T-cell (primary cell): ENCODE measurements around the gene RAPSN. TPM values are rescaled to one million over a fixed set of nuclear protein-coding genes. Genes with fewer than 3 reads are reported as not detected.

Experiments
- ATAC-seq, 4 experiments: fragments of 200-7000 bp in 3 of 4; fragments of 150-1000 bp in 1 of 4; cut with Tn5 transposase; replicated peaks in 1 of 4; 1 replicate in 3 of 4; 2 replicates in 1 of 4; pipeline ENCODE4 v1.10.0; 2021; ENCODE audit warnings: moderate library complexity in 3 of 4, mild to moderate bottlenecking in 2 of 4, moderate number of reproducible peaks in 1 of 4
- CTCF ChIA-PET, 2 donors: fragments of 300-600 bp; sonication (Branson Sonifier 250); formaldehyde crosslinking; loops; one replicate each; lab custom pipeline; 2022; ENCODE audit warnings: antibody characterized with exemption in 2 of 2; lab: Charles Lee
- POLR2A ChIA-PET, 2 donors: fragments of 300-600 bp; sonication (Branson Sonifier 250); formaldehyde crosslinking; loops; one replicate each; lab custom pipeline; 2022; ENCODE audit warnings: antibody characterized with exemption in 2 of 2; lab: Charles Lee
- DNase-seq, 35 experiments: peaks; one replicate each; pipeline versions ENCODE4 v3.0.0 to v3.0.0-alpha.2; 2013 to 2023
- H3K27ac ChIP-seq: one replicate; pipeline ENCODE4 v1.5.1; 2013; ENCODE audit warnings: low read length
- H3K27me3 ChIP-seq, 2 experiments: replicated peaks in 1 of 2; 1 replicate in 1 of 2; 2 replicates in 1 of 2; pipeline versions ENCODE4 v1.6.1 to v1.7.0; 2013; ENCODE audit warnings: low read length in 1 of 2, mixed read lengths in 1 of 2; ENCODE audit not compliant: control insufficient read depth in 2 of 2, insufficient read depth in 2 of 2; ENCODE audit errors: extremely low read depth in 1 of 2
- H3K36me3 ChIP-seq, 2 donors: 1 replicate in 1 of 2; 2 replicates in 1 of 2; pipeline versions ENCODE4 v1.6.1 to v1.7.0; 2013; ENCODE audit warnings: low read length in 1 of 2; ENCODE audit not compliant: control insufficient read depth in 2 of 2, insufficient read depth in 1 of 2; ENCODE audit errors: extremely low read depth in 1 of 2
- H3K4me1 ChIP-seq, 2 experiments: 1 replicate in 1 of 2; 2 replicates in 1 of 2; pipeline versions ENCODE4 v1.6.1 to v1.7.0; 2013; ENCODE audit warnings: low read length in 2 of 2, mixed read lengths in 1 of 2; ENCODE audit not compliant: insufficient read depth in 2 of 2, control insufficient read depth in 1 of 2; ENCODE audit errors: extremely low read depth in 1 of 2
- H3K4me3 ChIP-seq, 2 donors: 1 replicate in 1 of 2; 2 replicates in 1 of 2; pipeline versions ENCODE4 v1.5.1 to v1.7.0; 2013; ENCODE audit warnings: mild to moderate bottlenecking in 2 of 2, low read length in 1 of 2, moderate library complexity in 1 of 2; ENCODE audit not compliant: control insufficient read depth in 1 of 2; ENCODE audit errors: extremely low read depth in 1 of 2
- H3K9me3 ChIP-seq: 2 replicates; pipeline ENCODE4 v1.7.0; 2013
- H3K27ac Mint-ChIP-seq, 2 donors: one replicate each; pipeline ENCODE4 v1.8.0; 2020 to 2021; ENCODE audit warnings: mild to moderate bottlenecking in 2 of 2, mixed read lengths in 2 of 2
- H3K27me3 Mint-ChIP-seq, 2 donors: one replicate each; pipeline ENCODE4 v1.8.0; 2021 to 2022; ENCODE audit warnings: mixed read lengths in 2 of 2
- H3K36me3 Mint-ChIP-seq: one replicate; pipeline ENCODE4 v1.8.0; 2021; ENCODE audit warnings: mixed read lengths
- H3K4me1 Mint-ChIP-seq, 3 donors: one replicate each; pipeline ENCODE4 v1.8.0; 2020 to 2022; ENCODE audit warnings: mixed read lengths in 3 of 3, mild to moderate bottlenecking in 1 of 3
- H3K4me3 Mint-ChIP-seq, 3 donors: one replicate each; pipeline ENCODE4 v1.8.0; 2020 to 2022; ENCODE audit warnings: mild to moderate bottlenecking in 3 of 3, mixed read lengths in 3 of 3, moderate library complexity in 3 of 3
- H3K9me3 Mint-ChIP-seq, 3 donors: one replicate each; pipeline ENCODE4 v1.8.0; 2020 to 2022; ENCODE audit warnings: mixed read lengths in 3 of 3
- WGBS: methylation state at CpG from one replicate; pipeline ENCODE4 v1.1.5; 2013; ENCODE audit warnings: missing lambda C conversion rate; ENCODE audit not compliant: insufficient coverage; 5-methylcytosine and 5-hydroxymethylcytosine counted together
- total RNA-seq, 35 experiments: library from RNA in 6 of 35; stranded (reverse) in 6 of 35; fragments of 120-200 nt in 1 of 35; gene quantifications; one replicate each; pipeline versions ENCODE4 v1.2.1 to v1.2.4 and lab custom pipeline; 2013 to 2026

The RAPSN gene
- total RNA-seq, 5 donors from 2014 or later (not counting 1 experiment from before 2014, with no cell fraction given), result 1.1 to 3.4 (median 1.4) TPM

GRCh38 chr11:47488674-47489394 lies 39.9 kb upstream of the RAPSN start:
- Mint-ChIP-seq H3K27ac (no peak overlapping the region), H3K4me3 (no peak overlapping the region), H3K36me3 (peaks cover 33% of the 10 kb centered on the region), H3K27me3 (no peaks in the 10 kb centered on the region), H3K9me3 (no peaks in the 10 kb centered on the region), H3K4me1 (peaks cover 9 to 18% (median 12%) of the 10 kb centered on the region in 3 donors)
- POLR2A ChIA-PET, result no interaction called here
- H3K36me3 ChIP-seq, result peaks cover 3 to 51% of the 10 kb centered on the region in 2 donors
- ATAC-seq (no peak), DNase-seq (no peak)
- no peak overlapping the region for H3K27ac ChIP-seq
- H3K27me3 ChIP-seq, result no peaks in the 10 kb centered on the region
- H3K9me3 ChIP-seq, result no peaks in the 10 kb centered on the region
- CTCF ChIA-PET, result interaction anchor here in 1 of 2 donors (1.2 kb wide), 1 partner anchor 65 kb away, joined by 3 read pairs; no protein-coding TSS in a partner anchor
- WGBS, result no CpG with 5 or more reads among the region's 6 CpGs
- no peak overlapping the region for H3K4me3 ChIP-seq
- H3K4me1 ChIP-seq, result no peaks in the 10 kb centered on the region

GRCh38 chr11:47488111-47488510 lies 39.2 kb upstream of the RAPSN start:
- peaks cover 38% of the 10 kb centered on the region for H3K36me3 Mint-ChIP-seq
- ChIA-PET CTCF (interaction anchor here in 1 of 2 donors (0.6 to 1.2 kb wide), 2 partner anchors 34 to 65 kb away, joined by 3 read pairs; no protein-coding TSS in a partner anchor), POLR2A (interaction anchor here in 1 of 2 donors (0.7 kb wide), 1 partner anchor 193 kb away, joined by 3 read pairs; no protein-coding TSS in a partner anchor)
- ATAC-seq, result no peak
- H3K36me3 ChIP-seq, result peaks cover 3 to 53% of the 10 kb centered on the region in 2 donors
- no peak overlapping the region for H3K4me3 ChIP-seq
- no peaks in the 10 kb centered on the region for H3K27me3 ChIP-seq
- H3K27ac Mint-ChIP-seq, result no peak overlapping the region
- peaks cover 5 to 14% (median 12%) of the 10 kb centered on the region in 3 donors for H3K4me1 Mint-ChIP-seq
- H3K4me3 Mint-ChIP-seq, result no peak overlapping the region
- no peak for DNase-seq
- no CpG with 5 or more reads among the region's 3 CpGs for WGBS
- no peaks in the 10 kb centered on the region for H3K9me3 ChIP-seq
- no peaks in the 10 kb centered on the region for H3K9me3 Mint-ChIP-seq
- H3K27me3 Mint-ChIP-seq, result no peaks in the 10 kb centered on the region
- no peaks in the 10 kb centered on the region for H3K4me1 ChIP-seq
- H3K27ac ChIP-seq, result no peak overlapping the region

DNA sequence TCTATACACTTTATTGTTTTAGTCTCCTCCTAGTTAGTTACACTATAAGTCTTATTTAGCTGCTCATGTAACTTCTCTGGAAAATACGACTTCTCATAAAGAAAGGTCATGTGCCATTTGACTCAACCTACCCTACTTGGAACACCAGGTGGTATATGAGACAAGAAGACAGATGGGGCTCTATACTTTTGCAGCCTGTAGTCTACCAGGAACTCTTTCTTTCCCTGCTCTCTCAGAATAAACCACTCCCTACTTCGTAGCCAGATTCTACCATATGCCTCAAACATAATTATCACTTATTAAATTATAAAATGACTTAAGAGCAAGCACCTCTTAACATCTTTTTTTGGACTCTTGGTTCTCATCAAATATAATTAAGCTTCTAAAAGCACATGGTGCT lies 38.5 kb upstream of the RAPSN start:
- POLR2A ChIA-PET, result interaction anchor here in 1 of 2 donors (0.6 to 0.8 kb wide), 2 partner anchors 254 to 273 kb away, joined by 3 to 6 read pairs; no protein-coding TSS in a partner anchor
- Mint-ChIP-seq H3K4me3 (no peak overlapping the region), H3K4me1 (peaks cover 0 to 9% (median 7%) of the 10 kb centered on the region in 3 donors), H3K27ac (no peak overlapping the region), H3K27me3 (no peaks in the 10 kb centered on the region), H3K36me3 (peaks cover 43% of the 10 kb centered on the region), H3K9me3 (no peaks in the 10 kb centered on the region)
- CTCF ChIA-PET, result no interaction called here
- H3K9me3 ChIP-seq, result no peaks in the 10 kb centered on the region
- DNase-seq (no peak), ATAC-seq (no peak)
- H3K36me3 ChIP-seq, result peaks cover 2 to 57% of the 10 kb centered on the region in 2 donors
- H3K27me3 ChIP-seq, result no peaks in the 10 kb centered on the region
- no CpG with 5 or more reads among the region's 2 CpGs for WGBS
- no peak overlapping the region for H3K4me3 ChIP-seq
- H3K4me1 ChIP-seq, result no peaks in the 10 kb centered on the region
- H3K27ac ChIP-seq, result no peak overlapping the region

DNA sequence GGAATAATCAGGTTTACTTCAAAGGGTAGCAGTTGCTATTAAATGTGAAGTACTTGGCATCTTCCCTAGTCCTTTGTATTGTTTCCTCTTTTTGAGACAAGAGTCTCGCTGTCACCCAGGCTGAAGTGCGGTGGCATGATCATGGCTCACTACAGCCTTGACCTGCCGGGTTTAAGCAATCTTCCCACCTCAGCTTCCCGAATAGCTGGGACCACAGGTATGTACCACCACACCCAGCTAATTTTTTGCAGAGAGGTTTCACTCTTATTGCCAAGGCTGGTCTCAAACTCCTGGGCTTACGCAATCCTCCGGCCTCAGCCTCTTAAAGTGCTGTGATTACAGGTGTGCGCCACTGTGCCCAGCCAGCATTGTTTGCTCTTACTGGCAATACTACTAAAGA lies 36.2 kb upstream of the RAPSN start:
- Histone ChIP-seq H3K36me3 (peaks cover 6 to 79% of the 10 kb centered on the region in 2 donors), H3K4me1 (no peaks in the 10 kb centered on the region), H3K4me3 (no peak overlapping the region), H3K27me3 (no peaks in the 10 kb centered on the region), H3K9me3 (no peaks in the 10 kb centered on the region), H3K27ac (no peak overlapping the region)
- Mint-ChIP-seq H3K27me3 (no peaks in the 10 kb centered on the region), H3K4me1 (peaks cover 0 to 3% (median 0%) of the 10 kb centered on the region in 3 donors), H3K27ac (no peak overlapping the region), H3K9me3 (no peaks in the 10 kb centered on the region), H3K4me3 (no peak overlapping the region), H3K36me3 (peaks cover 54% of the 10 kb centered on the region)
- CTCF ChIA-PET, result interaction anchor here in 1 of 2 donors (1.0 kb wide), 1 partner anchor 93 kb away, joined by 5 read pairs; no protein-coding TSS in a partner anchor
- ATAC-seq (no peak), DNase-seq (no peak)
- WGBS, result 100% methylated on average over 6 of the region's 7 CpGs
- POLR2A ChIA-PET, result interaction anchor here in 1 of 2 donors (0.6 kb wide), 1 partner anchor 352 kb away, joined by 3 read pairs; no protein-coding TSS in a partner anchor

GRCh38 chr11:47483457-47483856 lies 34.5 kb upstream of the RAPSN start:
- no peak overlapping the region for H3K27ac ChIP-seq
- peaks cover 6 to 92% of the 10 kb centered on the region in 2 donors for H3K36me3 ChIP-seq
- no peaks in the 10 kb centered on the region for H3K27me3 ChIP-seq
- H3K4me3 Mint-ChIP-seq, result no peak overlapping the region
- H3K9me3 Mint-ChIP-seq, result no peaks in the 10 kb centered on the region
- no peak overlapping the region for H3K27ac Mint-ChIP-seq
- H3K9me3 ChIP-seq, result no peaks in the 10 kb centered on the region
- no peak for DNase-seq
- H3K4me1 ChIP-seq, result no peaks in the 10 kb centered on the region
- ChIA-PET POLR2A (no interaction called here), CTCF (no interaction called here)
- H3K36me3 Mint-ChIP-seq, result peaks cover 67% of the 10 kb centered on the region
- no peaks in the 10 kb centered on the region for H3K4me1 Mint-ChIP-seq
- no peaks in the 10 kb centered on the region for H3K27me3 Mint-ChIP-seq
- H3K4me3 ChIP-seq, result no peak overlapping the region
- ATAC-seq, result no peak
- WGBS, result no CpG with 5 or more reads among the region's 1 CpG

DNA sequence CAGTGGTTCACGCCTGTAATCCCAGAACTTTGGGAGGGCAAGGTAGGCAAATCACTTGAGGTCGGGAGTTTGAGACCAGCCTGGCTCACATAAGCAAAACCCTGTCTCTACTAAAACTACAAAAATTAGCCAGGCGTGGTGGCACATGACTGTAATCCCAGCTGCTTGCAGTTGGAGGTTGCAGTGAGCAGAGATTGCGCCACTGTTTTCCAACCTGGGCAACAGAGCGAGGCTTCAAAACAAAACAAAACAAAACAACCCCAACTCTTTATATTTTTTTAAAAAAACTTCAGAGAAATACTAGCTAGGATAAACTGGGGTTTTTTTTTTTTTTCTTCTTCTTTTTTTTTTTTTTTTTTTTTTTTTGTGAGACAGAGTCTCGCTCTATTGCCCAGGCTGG lies 31.8 kb upstream of the RAPSN start:
- H3K27me3 ChIP-seq, result no peaks in the 10 kb centered on the region
- DNase-seq (no peak), ATAC-seq (no peak)
- WGBS, result 90% methylated on average over 2 of the region's 6 CpGs
- no peaks in the 10 kb centered on the region for H3K4me1 ChIP-seq
- H3K4me1 Mint-ChIP-seq, result no peaks in the 10 kb centered on the region
- H3K9me3 ChIP-seq, result no peaks in the 10 kb centered on the region
- no peak overlapping the region for H3K27ac ChIP-seq
- no peaks in the 10 kb centered on the region for H3K27me3 Mint-ChIP-seq
- POLR2A ChIA-PET, result no interaction called here
- no peaks in the 10 kb centered on the region for H3K9me3 Mint-ChIP-seq
- H3K36me3 ChIP-seq, result peaks cover 10 to 94% of the 10 kb centered on the region in 2 donors
- no peak overlapping the region for H3K4me3 Mint-ChIP-seq
- no peak overlapping the region for H3K4me3 ChIP-seq
- CTCF ChIA-PET, result interaction anchor here (0.6 to 0.7 kb wide), 6 partner anchors 9 to 1049 kb away, joined by 3 to 11 read pairs (median 4); no protein-coding TSS in a partner anchor
- H3K27ac Mint-ChIP-seq, result no peak overlapping the region
- peaks cover 59% of the 10 kb centered on the region for H3K36me3 Mint-ChIP-seq
